NCI-H187 (cell line): ENCODE data around the gene TGDS.

ENCODE experiments used
- DNase-seq, 2 experiments: peaks; one replicate each; lab custom pipeline; 2025; lab: John Stamatoyannopoulos, UW

The TGDS gene

DNA sequence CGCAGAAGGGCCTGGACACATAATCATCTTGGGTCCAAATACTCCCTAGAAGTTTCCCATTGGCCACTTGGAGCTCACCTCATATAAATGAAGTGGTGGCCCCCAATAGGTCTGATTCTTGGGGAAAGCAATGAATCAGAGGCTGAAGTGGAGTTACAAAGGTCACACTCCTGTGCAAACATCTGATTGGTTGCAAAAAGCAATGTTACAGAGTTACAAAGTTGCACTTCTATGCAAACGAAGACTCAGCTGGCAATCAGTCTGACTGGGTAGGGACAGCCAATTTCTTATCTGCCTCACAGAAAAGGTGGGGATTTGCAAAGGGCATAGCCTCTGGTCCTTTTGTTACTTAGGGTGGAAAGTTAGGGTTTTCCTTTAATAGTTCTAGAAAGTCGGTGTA, 3.9 kb upstream of the TGDS start:
- no peak for DNase-seq

DNA sequence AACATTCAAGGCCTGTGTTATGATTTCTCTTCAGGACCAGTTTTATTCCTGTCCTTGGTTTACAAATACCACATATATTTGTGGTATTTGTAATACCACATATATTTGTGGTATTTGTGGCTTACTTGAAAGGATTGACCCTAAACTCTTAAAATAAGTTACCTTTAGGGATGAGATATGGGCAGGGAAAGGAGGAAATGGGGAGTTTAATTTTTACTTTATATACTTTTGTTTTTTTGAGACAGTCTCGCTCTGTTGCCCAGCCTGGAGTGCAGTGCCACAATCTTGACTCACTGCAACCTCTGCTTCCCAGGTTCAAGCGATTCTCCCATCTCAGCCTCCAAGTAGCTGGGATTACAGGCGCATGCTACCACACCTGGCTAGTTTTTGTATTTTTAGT, 2.3 kb upstream of the TGDS start:
- DNase-seq = no peak

DNA sequence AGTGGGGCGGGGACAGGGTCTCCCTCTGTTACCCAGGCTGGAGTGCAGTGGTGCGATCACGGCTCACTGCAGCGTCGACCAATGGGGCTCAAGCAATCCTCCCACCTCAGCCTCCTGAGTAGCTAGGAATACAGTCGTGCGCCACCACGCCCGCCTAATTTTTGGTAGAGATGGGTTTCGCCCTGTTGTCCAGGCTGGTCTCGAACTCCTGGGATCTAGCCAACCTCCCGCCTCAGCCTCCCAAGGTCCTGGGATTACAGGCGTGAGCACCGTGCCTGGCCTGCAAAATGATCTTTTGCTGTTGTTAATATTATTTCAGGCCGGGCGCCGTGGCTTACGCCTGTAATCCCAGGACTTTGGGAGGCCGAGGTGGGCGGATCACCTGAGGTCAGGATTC, 621 bp upstream of the TGDS start:
- DNase-seq = no peak

GRCh38 chr13:94595001-94595949, 677 bp downstream of the TGDS start:
- DNase-seq = peak in 1 of 2 experiments; percentile 33

GRCh38 chr13:94590744-94591143, 5.2 kb downstream of the TGDS start:
- no peak for DNase-seq

DNA sequence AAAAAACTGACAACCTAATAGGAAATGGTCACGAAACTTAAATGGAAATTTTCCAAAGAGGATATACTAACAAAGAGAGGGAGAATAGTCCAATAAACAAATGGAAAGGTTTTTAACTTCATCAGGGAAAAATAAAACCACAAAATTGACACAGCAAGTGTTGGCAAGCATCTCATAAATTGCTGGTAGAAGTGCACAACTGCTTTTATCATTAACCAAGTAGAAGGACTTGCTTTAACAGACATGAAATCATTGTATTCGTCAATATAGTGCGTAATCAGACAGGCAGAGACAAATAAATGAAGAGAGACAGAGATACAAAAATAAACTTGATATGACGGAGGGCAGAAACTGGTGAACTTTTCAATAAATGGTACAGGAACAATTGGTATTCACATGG, 7.4 kb downstream of the TGDS start:
- DNase-seq = no peak

DNA sequence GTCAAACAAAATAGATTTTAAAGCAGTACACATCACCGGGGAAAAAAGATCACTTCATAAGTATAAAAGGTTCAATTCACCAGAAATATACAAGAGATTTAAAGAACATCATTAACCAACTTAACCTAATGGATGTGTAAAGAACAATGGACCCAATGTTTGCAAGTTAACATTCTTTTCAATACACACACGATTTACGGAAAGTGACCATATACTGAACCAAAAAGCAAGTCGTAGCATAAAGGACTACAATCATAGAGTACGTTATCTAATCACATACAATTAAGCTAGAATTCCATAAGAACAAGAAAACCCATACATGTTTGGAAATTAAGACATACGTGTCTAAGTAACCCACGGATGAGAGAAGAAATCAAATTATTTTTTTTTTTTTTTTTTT, 9.6 kb downstream of the TGDS start:
- no peak for DNase-seq

- DNase-seq = no peak
Observed at GRCh38 chr13:94585543-94586101, 10.3 kb downstream of the TGDS start.

DNA sequence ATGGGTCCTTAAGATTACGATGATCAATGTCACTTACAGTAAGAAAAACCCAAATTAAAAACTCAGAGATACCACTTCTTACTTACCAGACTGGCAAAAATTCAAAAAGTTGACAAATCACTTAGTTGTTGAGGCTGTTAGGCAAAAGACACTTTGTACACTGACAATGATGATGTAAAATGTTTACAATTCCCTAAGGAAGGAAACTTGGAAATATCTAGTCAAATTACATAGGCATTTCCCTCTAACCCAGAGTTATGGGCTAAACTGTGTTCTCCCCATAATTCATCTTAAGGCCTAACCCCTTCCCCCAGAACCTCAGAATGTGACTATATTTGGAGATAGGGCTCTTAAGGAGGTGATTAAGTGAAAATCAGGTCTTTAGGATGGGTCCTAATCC, 12.0 kb downstream of the TGDS start:
- DNase-seq = no peak

DNA sequence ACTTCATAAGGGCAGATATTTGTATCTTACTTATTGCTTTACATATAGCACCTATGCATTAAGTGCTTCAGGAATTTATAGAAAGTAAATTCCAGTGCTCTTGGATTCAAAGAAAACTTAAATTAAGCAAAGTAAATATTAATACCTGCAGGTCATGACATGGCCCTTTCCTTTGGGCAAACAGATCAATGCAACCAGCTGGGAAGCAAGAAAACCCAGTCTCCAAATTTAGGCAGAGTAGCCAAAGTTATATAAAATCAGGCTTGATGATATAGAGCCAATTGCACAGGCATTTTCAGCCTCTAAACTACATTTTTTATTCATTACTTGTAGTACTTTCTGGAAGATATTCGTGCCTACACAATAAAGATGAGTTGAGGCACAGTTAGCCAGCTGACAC, 16.9 kb downstream of the TGDS start:
- DNase-seq = no peak

DNA sequence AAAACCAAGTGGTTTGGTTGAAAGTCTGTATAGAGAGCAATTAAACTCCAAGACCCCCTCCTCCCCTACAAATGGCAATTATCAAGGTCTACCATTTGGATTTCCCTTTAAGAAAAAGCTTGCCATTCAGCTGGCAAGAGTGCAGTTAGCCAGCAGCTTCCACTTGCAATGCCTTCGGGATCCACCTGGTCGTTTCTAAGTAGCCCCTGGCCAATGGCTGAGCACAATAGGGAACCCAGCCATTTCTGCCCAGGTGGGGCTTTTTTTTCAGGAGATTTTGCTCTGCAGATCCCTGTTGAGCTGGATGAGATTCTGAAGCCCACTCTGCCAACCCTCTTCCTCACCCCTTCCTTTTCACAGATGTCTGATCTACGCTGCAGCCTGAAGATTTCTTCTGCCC, 26.3 kb downstream of the TGDS start:
- no peak for DNase-seq

DNA sequence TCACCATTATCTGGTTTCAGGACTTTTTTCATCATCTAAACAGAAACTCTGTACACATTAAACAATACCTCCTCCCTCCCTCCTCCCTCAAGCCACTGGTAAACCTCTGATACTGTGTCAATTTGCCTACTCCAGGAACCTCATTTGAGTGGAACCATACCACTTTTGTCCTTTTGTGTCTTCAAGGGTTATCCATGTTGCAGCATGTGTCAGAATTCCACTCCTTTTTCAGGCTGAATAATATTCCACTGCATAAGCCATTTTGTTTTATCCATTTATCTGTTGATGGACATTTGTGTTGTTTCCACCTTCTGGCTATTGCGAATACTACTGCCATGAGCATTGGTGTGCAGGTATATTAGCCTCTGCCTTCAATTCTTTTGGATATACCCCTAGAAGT, 27.5 kb downstream of the TGDS start:
- DNase-seq = no peak

DNA sequence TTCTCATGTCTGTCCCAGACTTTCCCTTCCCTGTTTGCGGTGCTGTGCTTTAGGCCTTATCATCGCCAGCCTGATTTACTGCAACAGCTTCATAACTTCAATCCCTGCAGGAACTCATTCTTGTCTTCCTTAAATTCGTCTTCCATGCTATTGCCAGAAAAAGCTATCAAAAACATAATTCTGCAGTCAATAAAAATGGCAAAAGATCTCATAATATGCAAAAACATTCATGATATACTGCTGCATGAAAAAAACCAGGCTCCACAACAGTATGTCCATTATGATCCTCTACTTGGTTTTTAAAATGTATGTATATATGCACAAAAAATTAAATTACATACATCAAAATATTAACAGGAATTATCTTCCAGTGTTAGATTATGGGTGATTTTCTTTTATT, 28.4 kb downstream of the TGDS start:
- DNase-seq = no peak

DNA sequence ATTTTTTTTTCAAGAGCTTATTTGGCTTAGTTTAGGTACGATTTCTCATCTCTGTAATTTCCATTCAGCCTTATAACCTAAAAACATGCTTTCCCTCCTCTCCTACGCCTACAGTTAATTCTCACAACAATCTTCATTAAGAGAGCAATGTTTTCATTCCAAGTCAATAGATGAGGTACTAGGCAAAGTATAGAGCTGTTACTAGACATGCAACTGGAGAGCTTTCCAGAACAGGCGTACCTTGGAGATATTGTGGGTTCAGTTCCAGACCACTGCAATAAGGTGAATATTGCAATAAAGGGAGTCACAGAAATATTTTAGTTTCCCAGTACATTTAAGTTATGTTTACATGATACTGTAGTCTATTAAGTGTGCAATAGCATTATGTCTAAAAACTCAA, 34.8 kb downstream of the TGDS start:
- DNase-seq = no peak

DNA sequence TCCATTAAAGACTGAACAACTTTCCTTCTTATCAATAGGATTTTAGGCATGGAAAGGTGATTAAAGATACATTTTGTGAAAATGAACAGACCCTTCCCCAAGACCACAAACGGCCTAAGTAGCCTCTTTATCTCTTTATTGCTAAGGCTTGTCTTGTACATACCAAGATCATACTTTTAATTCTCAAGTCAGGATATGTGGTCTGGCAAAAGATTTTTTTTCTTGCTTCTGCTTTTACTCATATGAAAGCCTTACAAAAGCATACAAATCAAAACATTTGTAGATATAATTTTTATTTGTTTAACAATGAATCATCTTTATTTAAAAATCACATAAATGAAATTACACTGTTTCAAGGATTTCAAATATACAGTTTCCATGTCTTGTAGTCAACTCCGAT, 35.8 kb downstream of the TGDS start:
- no peak for DNase-seq

DNA sequence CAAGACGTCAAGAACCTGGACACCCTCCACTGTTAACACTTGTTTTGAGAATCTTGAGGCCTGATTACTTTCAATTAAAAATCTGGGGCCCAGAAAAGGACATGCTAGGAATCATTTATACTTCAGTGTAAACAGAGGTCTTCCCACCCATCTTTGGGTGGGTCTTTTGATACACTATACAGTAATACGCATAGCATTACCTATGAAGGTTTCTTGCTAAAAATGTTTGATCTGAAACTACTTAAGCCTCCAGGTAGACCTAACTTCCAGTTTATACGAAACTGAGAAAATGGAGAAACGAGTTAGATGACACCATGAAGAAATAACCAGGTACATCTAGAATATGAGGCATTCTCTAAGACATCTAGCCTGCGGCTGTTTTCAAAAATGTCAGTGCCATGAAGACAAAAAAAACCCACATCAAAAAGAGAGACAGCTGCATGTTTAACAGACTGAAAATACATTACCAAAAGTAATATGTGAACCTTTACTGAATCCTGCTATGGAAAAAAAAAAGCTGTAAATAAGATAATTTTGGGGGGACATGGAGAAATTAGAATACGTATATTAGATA, 36.6 kb downstream of the TGDS start:
- DNase-seq = no peak

DNA sequence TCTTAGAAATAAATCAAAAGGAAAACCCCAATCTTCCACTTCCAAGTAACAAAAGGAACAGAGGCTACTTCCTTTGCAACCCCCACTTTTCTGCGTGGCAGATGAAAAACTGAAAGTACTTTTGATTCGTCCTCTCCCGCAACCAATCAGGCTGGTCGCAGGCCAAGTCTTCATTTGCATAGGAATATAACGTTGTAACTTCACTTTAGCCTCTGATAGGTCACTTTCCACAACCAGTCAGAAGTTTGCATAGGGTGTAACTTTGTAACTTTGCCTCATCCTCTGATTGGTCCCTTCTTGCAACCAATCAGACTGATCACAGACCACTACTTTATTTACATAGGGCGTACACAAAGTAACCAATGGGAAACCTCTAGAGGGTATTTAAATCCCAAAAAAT, 37.2 kb downstream of the TGDS start:
- DNase-seq = no peak

DNA sequence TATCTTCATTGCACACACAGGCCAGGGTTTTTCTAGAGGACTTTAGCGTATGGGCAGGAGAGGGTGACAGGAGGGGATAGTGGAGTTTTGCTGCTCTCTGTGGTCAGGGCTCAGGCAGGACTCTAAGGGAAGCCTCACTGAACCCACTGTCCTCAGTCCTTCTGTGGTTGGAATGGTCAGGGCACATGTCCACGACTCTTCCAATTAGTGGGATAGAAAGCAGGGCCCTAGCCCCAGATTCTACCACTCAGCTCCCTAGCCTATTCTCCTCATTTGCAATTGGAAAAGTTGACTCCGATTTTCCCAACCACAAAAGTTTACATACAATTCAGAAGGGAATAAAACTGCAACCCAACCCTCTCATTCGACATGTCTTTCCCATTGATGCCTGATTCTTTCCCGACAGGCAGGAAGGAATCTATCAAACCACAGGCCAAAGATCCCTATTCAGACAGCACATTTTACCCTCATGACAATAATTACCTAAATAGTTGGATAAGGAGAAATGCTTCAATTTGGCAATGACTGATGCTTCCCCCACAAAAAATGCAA, 38.2 kb downstream of the TGDS start:
- no peak for DNase-seq

DNA sequence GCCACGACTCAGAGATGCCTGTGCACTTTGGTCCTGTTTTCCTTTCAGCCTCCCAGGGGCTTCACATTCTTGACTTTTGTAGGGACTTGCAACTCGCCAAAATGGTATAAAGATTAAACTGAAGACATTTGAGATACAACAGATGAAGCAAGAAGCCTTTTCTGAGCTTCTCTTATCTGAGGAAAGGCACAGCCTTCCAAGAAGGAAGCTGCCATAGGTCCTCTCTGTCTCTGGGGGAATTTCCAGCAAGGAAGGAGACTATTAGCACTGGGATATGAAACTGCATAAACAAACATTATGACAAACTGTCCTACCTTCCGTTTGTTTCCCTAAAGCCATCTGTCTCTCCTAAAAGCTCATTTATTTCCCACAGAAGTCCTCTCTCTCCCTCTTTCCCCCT, 39.3 kb downstream of the TGDS start:
- DNase-seq = no peak

DNA sequence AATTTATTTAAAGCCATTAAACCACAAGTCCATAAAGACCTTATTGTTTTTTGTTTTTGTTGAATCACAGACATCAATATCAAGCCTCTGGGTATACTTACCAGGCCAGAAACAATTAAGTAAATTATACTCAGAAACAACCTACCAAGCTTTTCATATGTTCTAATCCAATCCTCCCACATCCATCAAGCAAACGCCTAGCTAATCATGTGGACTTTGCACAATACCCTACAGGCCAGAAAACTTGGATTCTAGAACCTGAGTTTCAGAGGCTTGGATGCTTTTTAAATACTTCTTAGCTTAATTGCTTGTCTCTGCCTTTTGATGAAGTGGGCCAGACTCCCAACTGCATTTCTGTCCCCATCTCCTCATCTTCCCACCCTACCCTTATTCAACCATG, 39.9 kb downstream of the TGDS start:
- DNase-seq = no peak

- DNase-seq = no peak
Observed at GRCh38 chr13:94553766-94554165, 42.2 kb downstream of the TGDS start.

DNA sequence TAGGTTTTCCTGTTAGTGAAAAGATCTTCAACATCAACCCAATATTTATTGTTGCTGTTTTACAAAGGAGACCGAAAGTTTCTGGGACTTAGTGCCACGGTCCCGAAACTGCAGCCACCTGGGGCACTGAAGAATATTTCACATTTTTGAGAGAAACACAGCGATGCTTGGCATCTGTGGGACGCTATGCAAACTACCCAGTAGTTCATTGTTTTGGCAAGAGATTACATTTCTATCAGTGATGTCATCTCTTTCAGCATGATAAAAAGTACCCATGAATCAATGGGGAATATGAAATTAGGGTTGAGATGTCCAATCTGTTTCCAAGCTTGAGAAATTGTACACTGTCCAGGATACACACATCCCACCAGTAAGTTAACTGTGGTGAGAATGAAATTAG, 43.9 kb downstream of the TGDS start:
- DNase-seq = no peak

DNA sequence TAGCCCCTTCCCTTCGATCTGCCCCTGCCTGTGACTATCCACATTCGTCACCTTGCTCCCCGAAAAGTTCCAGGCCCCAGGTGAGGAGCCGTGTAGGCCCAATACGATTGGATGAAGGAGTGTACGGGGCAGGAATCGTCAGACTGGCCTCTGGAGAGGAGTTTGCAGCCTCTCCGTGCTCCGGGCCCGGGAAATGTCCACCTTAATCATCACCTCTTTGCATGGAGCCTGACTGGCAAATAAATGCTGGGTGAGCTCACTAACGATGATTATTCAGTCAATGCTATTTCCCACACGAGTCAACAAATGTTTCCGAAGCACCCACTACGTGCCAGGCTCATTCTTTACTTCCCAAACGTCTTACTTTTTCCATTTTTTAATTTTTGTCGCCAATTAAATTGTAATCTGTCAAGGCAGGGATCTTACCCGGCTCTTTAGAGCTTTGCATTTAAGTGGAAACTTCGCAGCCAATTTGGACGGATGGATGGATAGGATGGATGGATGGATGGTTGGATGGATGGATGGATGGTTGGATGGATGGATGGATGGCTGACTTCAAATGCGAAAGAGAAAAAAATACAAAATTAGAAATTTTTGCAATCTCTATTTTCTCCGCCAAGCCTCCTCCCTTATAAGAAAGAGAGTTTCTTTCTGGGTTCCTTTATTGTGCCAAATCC, 45.8 kb downstream of the TGDS start:
- peak in 1 of 2 experiments; percentile 70 for DNase-seq
